Dedifferentiated amniotic fluid mesenchymal stem cell (primary cell): ENCODE results near the gene C22orf31.

Source experiments
- DNase-seq: peaks from one replicate; pipeline ENCODE4 v3.0.0-alpha.2; 2016; ENCODE audit errors: extremely low spot score

C22orf31 gene

GRCh38 chr22:29029202-29030000, 32.2 kb downstream of the C22orf31 start:
- no peak for DNase-seq

GRCh38 chr22:29028468-29028867, 33.2 kb downstream of the C22orf31 start:
- no peak for DNase-seq

GRCh38 chr22:29026579-29026978, 35.1 kb downstream of the C22orf31 start:
- no peak for DNase-seq

DNA sequence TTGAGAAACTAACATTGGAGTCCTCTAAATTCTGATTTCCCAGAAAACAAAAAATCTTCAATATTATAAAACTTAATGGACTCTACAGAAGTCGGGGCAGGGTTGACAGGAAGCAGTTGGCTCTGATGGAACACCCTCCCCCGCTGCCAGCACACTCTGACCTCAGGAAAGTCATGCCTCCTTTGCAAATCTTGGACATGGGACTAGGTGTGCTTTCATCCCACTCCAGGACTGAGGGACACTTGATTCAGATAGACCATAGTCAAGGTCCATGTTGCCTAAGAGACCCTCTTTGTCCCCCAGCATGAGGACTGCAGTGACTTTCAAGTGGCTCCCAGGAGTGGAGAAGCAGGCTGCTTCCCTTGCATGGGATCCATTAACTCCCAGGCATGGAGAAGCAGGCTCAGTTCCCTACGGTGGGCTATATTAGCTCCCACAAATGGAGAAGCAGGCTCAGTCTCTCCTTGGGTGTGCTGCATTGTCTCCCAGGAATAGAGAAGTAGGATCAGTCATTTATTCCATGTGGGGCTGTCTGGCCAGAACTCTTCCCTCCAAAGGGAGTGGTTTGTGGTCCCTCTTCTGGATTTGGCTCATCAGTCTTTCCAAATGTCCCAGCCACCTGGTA, 38.3 kb downstream of the C22orf31 start:
- no peak for DNase-seq

DNA sequence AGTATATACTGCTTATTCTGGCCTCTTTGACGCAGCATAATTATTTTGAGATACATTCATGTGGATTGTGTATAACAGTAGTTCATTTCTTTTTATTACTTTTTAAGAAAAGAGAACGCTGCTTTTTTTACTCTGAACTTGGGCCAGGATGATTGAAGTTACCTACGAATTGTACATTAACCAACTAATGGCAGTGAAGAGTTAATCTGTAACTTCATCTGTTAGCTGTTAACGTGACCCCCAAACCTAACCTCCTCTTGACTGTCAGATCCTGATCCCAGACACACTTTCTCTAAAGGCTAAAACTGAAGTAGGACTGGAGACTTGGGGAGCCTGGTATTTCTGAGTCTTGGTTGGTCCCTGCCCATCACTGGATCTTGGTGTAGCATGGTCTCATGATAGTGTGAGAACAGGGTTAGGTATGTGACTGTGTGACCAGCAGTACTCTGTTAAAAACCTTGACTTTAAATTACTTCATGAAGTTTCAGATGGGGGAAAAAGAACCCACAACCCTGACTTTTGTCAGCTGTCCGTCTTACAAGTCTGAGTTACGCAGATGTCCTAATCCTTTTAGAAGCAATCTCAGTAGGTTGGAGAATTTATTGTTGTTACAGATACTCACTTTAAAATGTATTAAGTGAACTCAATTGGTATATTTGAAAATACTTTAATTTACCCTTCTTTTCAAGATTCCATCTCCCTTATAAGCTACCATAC, 39.4 kb downstream of the C22orf31 start:
- no peak for DNase-seq

DNA sequence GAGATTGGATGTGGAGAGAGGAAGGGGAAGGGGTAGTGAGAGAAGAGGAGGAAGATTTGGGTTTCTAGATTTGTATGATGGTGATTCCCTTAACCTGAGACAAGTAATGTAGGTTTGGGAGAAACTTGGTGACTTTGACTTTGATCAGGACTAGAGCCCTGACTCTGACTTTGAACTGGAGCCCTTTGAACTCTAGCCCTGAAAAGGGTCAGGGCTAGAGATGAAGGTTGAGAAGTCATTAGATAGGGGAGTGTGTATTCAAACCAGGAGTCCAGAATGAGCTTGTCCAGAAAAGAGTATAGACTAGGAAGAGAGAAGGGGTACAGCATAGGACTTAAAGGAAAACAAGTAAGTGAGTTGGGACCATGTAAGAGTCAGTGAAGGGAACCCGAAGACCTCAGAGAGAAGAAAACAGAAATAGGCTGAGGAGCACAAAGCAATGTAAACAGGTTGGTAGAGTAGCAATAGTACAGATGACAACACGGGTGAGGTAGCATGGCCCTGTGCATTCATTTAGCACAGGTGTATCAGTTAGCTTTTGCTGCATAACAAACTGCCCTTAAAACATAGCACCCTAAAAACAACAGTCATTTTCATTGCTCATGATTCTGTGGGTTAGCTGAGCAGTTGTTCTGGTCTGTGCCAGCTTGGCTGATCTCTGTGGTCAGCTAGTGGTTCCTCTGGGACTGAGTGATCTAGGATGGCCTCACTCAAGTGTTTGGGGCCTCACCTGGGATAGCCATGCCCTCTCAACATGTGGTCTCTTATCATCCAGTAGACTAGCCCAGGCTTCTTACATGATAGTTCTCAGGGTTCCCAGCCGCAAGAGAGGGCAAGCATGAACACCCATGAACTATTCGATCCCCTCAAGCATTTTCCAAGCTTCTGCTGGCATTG, 43.1 kb downstream of the C22orf31 start:
- no peak for DNase-seq

DNA sequence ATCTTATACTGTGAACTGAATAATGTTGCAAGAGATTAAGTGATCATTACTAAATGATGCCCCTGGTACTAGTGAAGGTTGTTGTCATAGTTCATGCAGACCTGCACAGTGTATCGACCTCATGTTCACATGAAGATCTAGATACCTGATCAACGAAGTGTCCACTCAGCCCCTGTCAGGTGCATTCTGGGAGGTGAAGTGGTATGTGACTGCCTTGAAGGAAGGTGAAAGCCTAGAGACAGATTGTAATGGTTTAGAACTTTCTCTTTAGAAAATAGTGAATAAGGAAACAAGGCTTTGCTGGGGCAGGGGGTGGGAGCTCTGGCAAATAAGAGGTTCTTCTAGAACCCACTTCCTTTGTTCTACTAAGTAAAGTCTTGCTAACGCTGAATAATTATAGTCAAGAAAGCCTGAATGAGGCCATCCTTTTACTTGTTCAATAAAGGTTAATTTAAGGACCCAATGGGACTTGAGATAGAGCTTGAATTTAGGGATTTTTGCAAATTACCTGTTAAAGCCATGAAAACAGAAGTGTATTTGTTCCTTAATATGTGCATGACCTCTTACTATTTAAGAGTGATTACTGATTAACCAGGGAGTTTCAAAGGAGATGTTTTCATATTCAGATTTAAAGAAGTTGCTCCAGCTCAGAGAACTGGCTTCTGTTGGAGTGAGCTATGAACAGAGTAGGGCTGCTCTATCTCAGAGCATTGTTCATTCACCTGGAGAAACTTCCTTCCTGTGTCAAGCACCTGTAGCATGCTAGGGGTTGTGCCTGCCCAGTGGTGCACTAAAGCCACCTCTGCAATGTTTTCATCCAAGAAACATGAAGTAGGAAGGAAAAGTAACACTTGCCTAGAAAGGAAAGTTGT, 45.3 kb downstream of the C22orf31 start:
- no peak for DNase-seq

DNA sequence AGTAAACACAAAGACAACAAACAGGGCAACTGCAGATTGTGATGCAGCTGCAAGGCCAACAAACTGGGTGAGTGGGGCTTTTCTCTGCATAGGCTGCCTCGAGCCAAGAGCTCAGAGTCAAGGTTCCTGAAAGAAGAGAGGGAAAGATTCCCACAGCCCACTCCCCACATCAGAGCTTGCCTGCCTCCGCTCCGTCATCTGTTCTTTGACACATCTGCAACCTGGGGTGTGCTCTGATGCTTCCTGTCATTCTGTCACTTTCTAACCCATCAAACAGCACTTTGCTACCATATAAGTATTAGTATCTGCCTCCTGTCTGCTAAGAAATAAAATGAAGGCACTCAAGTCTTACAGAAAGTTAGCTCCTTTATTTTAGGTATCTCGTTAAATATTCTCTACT, 46.9 kb downstream of the C22orf31 start:
- no peak for DNase-seq

DNA sequence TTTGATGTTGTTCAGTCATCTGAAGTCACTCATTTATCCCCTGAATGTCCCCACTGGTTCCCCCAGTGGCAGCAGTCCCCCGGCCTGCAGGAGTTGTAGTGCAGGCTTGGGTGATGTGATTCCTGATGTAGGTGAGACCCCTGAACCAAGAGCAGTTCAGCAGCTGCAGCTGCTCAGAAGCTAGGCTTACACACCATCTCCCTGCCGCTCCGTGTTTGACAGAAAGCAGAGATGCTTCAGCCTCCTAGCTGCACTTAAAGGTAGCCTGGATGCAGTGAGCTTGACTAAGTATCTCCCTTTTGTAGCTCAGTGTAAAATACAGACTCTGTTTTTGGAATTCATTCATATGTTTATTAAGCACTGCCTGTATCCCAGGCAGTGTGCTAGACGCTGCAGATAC, 47.3 kb downstream of the C22orf31 start:
- no peak for DNase-seq

GRCh38 chr22:29012952-29013351, 48.7 kb downstream of the C22orf31 start:
- DNase-seq, result no peak

- DNase-seq, result no peak
These were observed 49.6 kb downstream of the C22orf31 start for GRCh38 chr22:29012101-29012433.

DNA sequence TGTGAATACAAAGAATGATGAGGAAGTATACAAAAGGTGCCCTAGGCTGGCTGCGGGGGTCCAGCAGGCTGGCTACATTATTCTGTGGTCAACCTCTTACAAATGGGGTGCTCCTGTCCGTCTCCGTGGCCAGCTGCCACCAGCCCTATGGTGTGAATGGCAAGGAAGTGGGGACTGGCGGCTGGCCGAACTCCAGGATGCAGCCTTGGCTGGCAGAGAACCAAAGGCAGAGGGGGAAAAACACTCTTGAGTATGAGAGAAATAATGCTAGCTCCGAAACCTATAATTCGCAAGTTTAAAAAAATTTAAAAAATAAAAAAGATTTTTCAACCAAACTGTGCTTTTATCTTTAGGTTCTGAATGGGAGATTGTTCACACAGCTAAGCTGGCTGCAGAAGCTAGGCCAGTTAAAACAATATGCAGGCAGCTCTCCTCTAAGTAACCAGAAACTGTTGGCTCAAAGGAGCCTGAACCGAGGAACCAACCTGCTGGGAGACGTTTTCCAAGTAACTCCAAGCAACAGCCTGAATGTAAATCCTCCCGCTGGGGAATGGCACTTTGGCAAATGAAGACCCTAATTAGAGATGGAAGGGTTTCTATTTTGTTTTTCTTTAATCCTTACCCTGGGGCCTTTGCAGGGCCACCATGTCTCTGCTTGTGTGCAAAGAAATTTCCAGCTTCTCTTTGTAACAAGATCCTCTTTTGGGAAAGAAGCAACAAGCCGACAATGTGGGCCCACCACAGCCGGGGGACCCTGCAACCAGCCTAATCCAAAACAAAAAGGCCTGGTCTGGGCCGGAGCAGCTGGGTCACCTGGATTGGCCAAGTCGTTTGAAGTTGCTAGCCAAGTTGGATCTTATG, 50.2 kb downstream of the C22orf31 start:
- no peak for DNase-seq

GRCh38 chr22:29009148-29009547, 52.5 kb downstream of the C22orf31 start:
- no peak for DNase-seq
